Lower leg skin (tissue), 4 donors: Measurements from ENCODE around the gene DGKI. TPM values are rescaled to one million over a fixed set of nuclear protein-coding genes. Genes with fewer than 3 reads are reported as not detected.

ENCODE experiments used
- DNase-seq, 2 donors: peaks; one replicate each; pipeline ENCODE4 v3.0.0-alpha.2; 2019; ENCODE audit warnings: low spot score in 2 of 2
- H3K4me3 ChIP-seq: fragments of 200-600 bp; sonication (generic); 2 replicates; pipeline ENCODE4 v1.5.1; 2017; ENCODE audit warnings: mild to moderate bottlenecking, low read depth; ENCODE audit not compliant: poor library complexity, severe bottlenecking
- POLR2A ChIP-seq, 2 donors: fragments of 450-650 bp; IDR thresholded peaks; one replicate each; pipeline ENCODE4 v1.6.1; 2016 to 2017; ENCODE audit warnings: antibody characterized with exemption in 2 of 2, mild to moderate bottlenecking in 1 of 2, moderate library complexity in 1 of 2
- WGBS, 2 donors: methylation state at CpG; one replicate each; pipeline ENCODE4 v1.1.5; 2018; 5-methylcytosine and 5-hydroxymethylcytosine counted together
- intact Hi-C: fragments of 100-400 bp; cut with DNase I; formaldehyde crosslinking; loops from one replicate; pipeline ENCODE4 v1.15.0; 2023; ENCODE audit warnings: low total_unique reads
- total RNA-seq, 4 donors: library from RNA; depleted of rRNA; stranded (reverse); fragments of >200 nt; gene quantifications; one replicate each; pipeline ENCODE4 v1.1.0, GENCODE V29; 2016
- TF ChIP-seq, protein P1 (sequence below), 3 donors: fragments of 450-650 bp; IDR thresholded peaks; one replicate each; pipeline ENCODE4 v1.5.1; 2016; ENCODE audit warnings: antibody characterized with exemption in 3 of 3, mild to moderate bottlenecking in 3 of 3, moderate library complexity in 2 of 3

DGKI gene
- total RNA-seq, 4 donors from 2014 or later = 0.34 to 2.1 (median 1.3) TPM

DNA sequence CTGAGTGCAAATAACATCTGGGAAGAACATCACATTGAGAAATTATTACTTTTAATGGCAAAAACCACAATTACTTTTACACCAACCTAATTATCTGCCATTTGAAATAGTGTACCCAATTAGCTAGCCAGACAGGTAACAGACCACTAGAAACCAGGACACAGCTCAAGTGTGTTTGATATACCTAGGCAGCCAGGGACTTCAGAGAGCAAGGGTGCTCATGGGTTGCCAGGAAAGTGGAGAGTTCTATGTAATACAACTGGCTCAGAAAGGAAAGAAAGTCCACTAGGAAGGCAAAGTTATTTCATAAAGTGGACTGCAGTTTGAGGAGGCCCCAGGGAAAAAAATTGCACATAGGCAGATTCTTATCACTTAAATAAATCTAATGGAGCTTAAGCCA, 453.2 kb downstream of the DGKI start:
- intact Hi-C loops = no loop called here
- TF ChIP-seq, protein P1, sequence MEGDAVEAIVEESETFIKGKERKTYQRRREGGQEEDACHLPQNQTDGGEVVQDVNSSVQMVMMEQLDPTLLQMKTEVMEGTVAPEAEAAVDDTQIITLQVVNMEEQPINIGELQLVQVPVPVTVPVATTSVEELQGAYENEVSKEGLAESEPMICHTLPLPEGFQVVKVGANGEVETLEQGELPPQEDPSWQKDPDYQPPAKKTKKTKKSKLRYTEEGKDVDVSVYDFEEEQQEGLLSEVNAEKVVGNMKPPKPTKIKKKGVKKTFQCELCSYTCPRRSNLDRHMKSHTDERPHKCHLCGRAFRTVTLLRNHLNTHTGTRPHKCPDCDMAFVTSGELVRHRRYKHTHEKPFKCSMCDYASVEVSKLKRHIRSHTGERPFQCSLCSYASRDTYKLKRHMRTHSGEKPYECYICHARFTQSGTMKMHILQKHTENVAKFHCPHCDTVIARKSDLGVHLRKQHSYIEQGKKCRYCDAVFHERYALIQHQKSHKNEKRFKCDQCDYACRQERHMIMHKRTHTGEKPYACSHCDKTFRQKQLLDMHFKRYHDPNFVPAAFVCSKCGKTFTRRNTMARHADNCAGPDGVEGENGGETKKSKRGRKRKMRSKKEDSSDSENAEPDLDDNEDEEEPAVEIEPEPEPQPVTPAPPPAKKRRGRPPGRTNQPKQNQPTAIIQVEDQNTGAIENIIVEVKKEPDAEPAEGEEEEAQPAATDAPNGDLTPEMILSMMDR (IDR thresholded peaks at IDR 0.05) = no peak
- no peak for TF ChIP-seq POLR2A (IDR thresholded peaks at IDR 0.05)
- no peak overlapping the region for H3K4me3 ChIP-seq
- DNase-seq = no peak

DNA sequence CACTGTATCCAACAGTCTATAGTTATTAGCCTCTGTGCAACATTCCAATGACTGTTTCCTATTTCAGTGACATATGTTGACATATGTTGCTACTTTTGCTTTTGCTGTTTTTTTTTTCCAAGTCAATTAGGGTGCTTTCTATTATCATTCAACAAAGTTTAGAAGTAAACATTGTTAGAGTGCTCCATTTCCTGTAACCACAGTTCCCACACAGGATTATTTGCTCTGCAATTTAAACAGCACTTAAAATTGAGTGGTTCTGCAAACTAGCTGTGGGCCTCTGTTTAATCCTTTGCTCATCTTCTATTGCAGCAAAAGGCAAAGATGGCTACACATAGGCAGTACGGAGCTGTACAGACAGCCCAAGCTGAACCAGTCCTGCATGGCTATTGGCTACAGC, 456.7 kb downstream of the DGKI start:
- H3K4me3 ChIP-seq = no peak overlapping the region
- intact Hi-C loops = no loop called here
- WGBS, 2 donors = 70 to 88% methylated on average over 1 of the region's 1 CpG
- TF ChIP-seq POLR2A (IDR thresholded peaks at IDR 0.05) = no peak
- TF ChIP-seq, protein P1 (IDR thresholded peaks at IDR 0.05) = no peak
- DNase-seq = no peak

GRCh38 chr7:137388916-137389315, 457.9 kb downstream of the DGKI start:
- TF ChIP-seq, protein P1 (IDR thresholded peaks at IDR 0.05) = no peak
- no peak for TF ChIP-seq POLR2A (IDR thresholded peaks at IDR 0.05)
- 67 to 76% methylated on average over 1 of the region's 1 CpG for whole genome bisulfite sequencing, 2 donors
- no peak overlapping the region for H3K4me3 ChIP-seq
- no peak for DNase-seq
- intact Hi-C loops = no loop called here

DNA sequence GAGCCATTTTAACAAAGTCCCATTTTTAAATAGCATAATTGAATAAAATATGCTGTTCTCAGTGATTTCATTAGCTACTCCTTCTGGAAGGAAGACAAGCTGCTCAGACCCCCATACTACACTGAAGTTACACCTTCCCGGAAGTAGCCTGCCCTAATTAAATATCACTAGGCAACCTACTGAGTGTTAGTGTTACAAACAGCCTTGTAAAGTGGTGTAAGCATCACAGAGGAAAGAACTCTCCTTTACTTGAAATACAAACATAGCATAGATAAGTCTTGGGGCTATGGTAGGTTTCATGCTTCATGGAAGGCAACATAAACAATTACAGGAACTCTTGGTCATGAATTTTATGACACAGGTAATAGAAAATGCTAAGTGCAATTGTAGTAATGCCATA, 459.8 kb downstream of the DGKI start:
- DNase-seq = no peak
- TF ChIP-seq, protein P1 (IDR thresholded peaks at IDR 0.05) = no peak
- no peak for TF ChIP-seq POLR2A (IDR thresholded peaks at IDR 0.05)
- WGBS, 2 donors = 24 to 42% methylated on average over 1 of the region's 1 CpG
- intact Hi-C loops = no loop called here
- no peak overlapping the region for H3K4me3 ChIP-seq

GRCh38 chr7:137381045-137381444, 465.7 kb downstream of the DGKI start:
- WGBS, 2 donors = 39 to 43% methylated on average over 1 of the region's 1 CpG
- TF ChIP-seq POLR2A (IDR thresholded peaks at IDR 0.05) = no peak
- TF ChIP-seq, protein P1 (IDR thresholded peaks at IDR 0.05) = no peak

DNA sequence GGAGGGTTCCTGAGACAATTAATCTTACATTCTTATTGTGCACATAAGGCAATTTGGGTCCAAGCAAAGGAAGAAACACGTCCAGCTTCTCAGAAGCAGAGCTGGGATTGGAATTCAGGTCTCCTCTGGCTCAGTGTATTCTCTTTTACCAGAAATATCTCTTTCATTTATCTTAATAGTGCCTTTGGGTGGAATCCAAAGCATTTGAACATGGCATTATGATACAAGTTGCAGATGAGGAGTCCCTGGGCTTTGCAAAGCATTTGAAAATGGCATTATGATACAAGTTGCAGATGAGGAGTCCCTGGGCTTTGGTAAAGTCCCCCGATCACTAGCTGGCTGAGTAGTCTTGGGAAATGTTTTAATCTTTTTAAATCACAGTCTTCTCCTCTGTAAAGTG, 473.3 kb downstream of the DGKI start:
- intact Hi-C loops = no loop called here
- TF ChIP-seq, protein P1 (IDR thresholded peaks at IDR 0.05) = no peak
- no peak for TF ChIP-seq POLR2A (IDR thresholded peaks at IDR 0.05)
- WGBS, 2 donors = 61 to 64% methylated on average over 2 of the region's 2 CpGs
- H3K4me3 ChIP-seq = no peak overlapping the region
- DNase-seq = no peak

More at GRCh38 chr7:137381045-137381444, 465.7 kb downstream of the DGKI start:
- no peak overlapping the region for H3K4me3 ChIP-seq
- DNase-seq = no peak
- intact Hi-C loops = no loop called here
